Pancreas (tissue), 10 donors: ENCODE results near the gene KCNQ4. TPM values are rescaled to one million over a fixed set of nuclear protein-coding genes. Genes with fewer than 3 reads are reported as not detected.

Experiments used
- ATAC-seq, 4 donors: fragments of 200-7000 bp; cut with Tn5 transposase; one replicate each; pipeline versions ENCODE4 v1.8.0 to v1.9.1; 2020; ENCODE audit warnings: mild to moderate bottlenecking in 4 of 4, moderate library complexity in 4 of 4
- DNase-seq, 6 donors: peaks; one replicate each; pipeline ENCODE4 v3.0.0-alpha.2; 2020
- FAIRE-seq: peaks from 2 replicates; lab custom pipeline; 2012; peaks lifted over from hg19 to GRCh38; lab: Jason Lieb, UNC
- H3K27ac ChIP-seq, 4 donors: fragments of 200-600 bp; sonication (generic); 1 replicate in 3 of 4; 2 replicates in 1 of 4; pipeline versions ENCODE4 v1.5.0 to v1.8.0; 2020
- H3K27me3 ChIP-seq, 4 donors: fragments of 200-600 bp; one replicate each; pipeline ENCODE4 v1.8.0; 2021
- H3K36me3 ChIP-seq, 3 donors: fragments of 200-600 bp; sonication (generic) in 1 of 3; one replicate each; pipeline versions ENCODE4 v1.5.0 to v1.8.0; 2020 to 2021
- H3K4me1 ChIP-seq, 3 donors: fragments of 200-600 bp; one replicate each; pipeline ENCODE4 v1.8.0; 2021
- H3K4me3 ChIP-seq, 4 donors: fragments of 200-600 bp; sonication (generic) in 2 of 4; one replicate each; pipeline versions ENCODE4 v1.5.0 to v1.8.0; 2020 to 2021
- H3K9me3 ChIP-seq, 4 donors: fragments of 200-600 bp; one replicate each; pipeline ENCODE4 v1.8.0; 2021
- WGBS, 2 donors: extraction: QIAGEN DNeasy Blood & Tissue Kit; methylation state at CpG; one replicate each; pipeline ENCODE4 v1.1.7; 2013; 5-methylcytosine and 5-hydroxymethylcytosine counted together
- intact Hi-C, 3 donors: fragments of 100-400 bp; cut with DNase I; formaldehyde crosslinking; loops; one replicate each; pipeline versions ENCODE4 v1.11.1 to v1.14.2; 2022
- polyA plus RNA-seq, 2 donors: library from polyadenylated mRNA; stranded (reverse); fragments of 200-250 nt; gene quantifications; one replicate each; pipeline ENCODE4 v1.2.3, GENCODE V29; 2013
- total RNA-seq, 6 donors: library from RNA; stranded (reverse); fragmentation: NEBNext Ultra II Directional in 4 of 6; extraction: Animal tissue kit (Norgen Biotek cat#: 25700) in 4 of 6; gene quantifications; one replicate each; pipeline versions ENCODE4 v1.2.1 to v1.2.4, GENCODE V29; 2021 to 2023
- TF ChIP-seq, protein P1 (sequence below), 4 donors: fragments of 200-600 bp; sonication (generic) in 3 of 4; IDR thresholded peaks; one replicate each; pipeline versions ENCODE4 v1.5.0 to v1.8.0; 2021; ENCODE audit warnings: antibody characterized with exemption in 4 of 4
- donor health status: healthy with polysubstance abuse.
- donor health status: DM: no; HTN: no; CAD: no; lungs with moderate emphysema.
- donor health status: DM: no; HTN: no; CAD: no.
- donor health status: control.
- donor health status: control.
- donor health status: Bipolar disorder and iron deficiency.
- donor health status: DM: yes; HTN: yes; CAD: no.
- donor health status: DM: no; HTN: no; CAD: no.
- donor health status: DM: no; HTN: no; CAD: no.
- donor health status: DM: yes; HTN: yes; CAD: no.

KCNQ4 gene
- total and polyA plus RNA-seq, 8 donors = 0.35 to 6.5 (median 1.3) TPM

- H3K27me3 ChIP-seq = no peaks in the 10 kb centered on the region
- 82 to 89% methylated on average over 7 of the region's 7 CpGs for WGBS, 2 donors
- DNase-seq = no peak
- no peaks in the 10 kb centered on the region for H3K9me3 ChIP-seq
- FAIRE-seq = no peak
- H3K4me3 ChIP-seq = no peak overlapping the region
- TF ChIP-seq, protein P1, sequence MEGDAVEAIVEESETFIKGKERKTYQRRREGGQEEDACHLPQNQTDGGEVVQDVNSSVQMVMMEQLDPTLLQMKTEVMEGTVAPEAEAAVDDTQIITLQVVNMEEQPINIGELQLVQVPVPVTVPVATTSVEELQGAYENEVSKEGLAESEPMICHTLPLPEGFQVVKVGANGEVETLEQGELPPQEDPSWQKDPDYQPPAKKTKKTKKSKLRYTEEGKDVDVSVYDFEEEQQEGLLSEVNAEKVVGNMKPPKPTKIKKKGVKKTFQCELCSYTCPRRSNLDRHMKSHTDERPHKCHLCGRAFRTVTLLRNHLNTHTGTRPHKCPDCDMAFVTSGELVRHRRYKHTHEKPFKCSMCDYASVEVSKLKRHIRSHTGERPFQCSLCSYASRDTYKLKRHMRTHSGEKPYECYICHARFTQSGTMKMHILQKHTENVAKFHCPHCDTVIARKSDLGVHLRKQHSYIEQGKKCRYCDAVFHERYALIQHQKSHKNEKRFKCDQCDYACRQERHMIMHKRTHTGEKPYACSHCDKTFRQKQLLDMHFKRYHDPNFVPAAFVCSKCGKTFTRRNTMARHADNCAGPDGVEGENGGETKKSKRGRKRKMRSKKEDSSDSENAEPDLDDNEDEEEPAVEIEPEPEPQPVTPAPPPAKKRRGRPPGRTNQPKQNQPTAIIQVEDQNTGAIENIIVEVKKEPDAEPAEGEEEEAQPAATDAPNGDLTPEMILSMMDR (IDR thresholded peaks at IDR 0.05) = no peak
- ATAC-seq = no peak
- no peak overlapping the region for H3K27ac ChIP-seq
- H3K4me1 ChIP-seq = no peaks in the 10 kb centered on the region
- peaks cover 0 to 74% (median 14%) of the 10 kb centered on the region in 3 donors for H3K36me3 ChIP-seq
- intact Hi-C loops = no loop called here
Measured at GRCh38 chr1:40762144-40762923, 21.3 kb upstream of the KCNQ4 start.

GRCh38 chr1:40763742-40764532 is 19.6 kb upstream of the KCNQ4 start:
- Histone ChIP-seq H3K27me3 (no peaks in the 10 kb centered on the region), H3K4me1 (no peaks in the 10 kb centered on the region), H3K9me3 (no peaks in the 10 kb centered on the region), H3K4me3 (no peak overlapping the region), H3K27ac (no peak overlapping the region), H3K36me3 (peaks cover 0 to 69% (median 16%) of the 10 kb centered on the region in 3 donors)
- WGBS, 2 donors = 85 to 92% methylated on average over 9 of the region's 9 CpGs
- intact Hi-C loops = no loop called here
- TF ChIP-seq, protein P1 (IDR thresholded peaks at IDR 0.05) = no peak
- DNase-seq = no peak
- no peak for FAIRE-seq
- ATAC-seq = no peak

DNA sequence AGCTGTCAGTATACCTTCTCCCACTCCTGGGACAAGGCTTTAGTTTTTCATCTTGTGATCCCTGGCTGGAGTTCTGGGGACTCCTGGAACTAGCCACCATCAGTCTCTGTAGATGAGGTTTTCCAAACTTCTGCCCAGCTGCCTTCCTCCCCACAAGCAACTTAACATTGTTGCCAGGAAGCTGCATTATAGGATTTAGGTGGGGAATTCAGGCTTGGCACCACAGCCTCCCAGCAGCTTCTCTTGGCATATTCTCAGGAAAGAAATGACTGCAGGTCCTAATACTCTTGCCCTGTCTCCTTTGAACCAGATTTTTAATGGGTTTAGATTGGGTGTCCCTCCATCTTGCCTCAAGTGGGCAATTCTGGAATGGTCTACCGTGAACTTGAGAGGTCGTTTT is 18.6 kb upstream of the KCNQ4 start:
- no peaks in the 10 kb centered on the region for H3K9me3 ChIP-seq
- H3K36me3 ChIP-seq = peaks cover 0 to 70% (median 16%) of the 10 kb centered on the region in 3 donors
- intact Hi-C loops = no loop called here
- no peak overlapping the region for H3K4me3 ChIP-seq
- ATAC-seq (no peak), DNase-seq (no peak), FAIRE-seq (no peak)
- WGBS, 2 donors = 75 to 81% methylated on average over 2 of the region's 2 CpGs
- TF ChIP-seq, protein P1 (IDR thresholded peaks at IDR 0.05) = no peak
- no peaks in the 10 kb centered on the region for H3K4me1 ChIP-seq
- H3K27me3 ChIP-seq = no peaks in the 10 kb centered on the region
- no peak overlapping the region for H3K27ac ChIP-seq

DNA sequence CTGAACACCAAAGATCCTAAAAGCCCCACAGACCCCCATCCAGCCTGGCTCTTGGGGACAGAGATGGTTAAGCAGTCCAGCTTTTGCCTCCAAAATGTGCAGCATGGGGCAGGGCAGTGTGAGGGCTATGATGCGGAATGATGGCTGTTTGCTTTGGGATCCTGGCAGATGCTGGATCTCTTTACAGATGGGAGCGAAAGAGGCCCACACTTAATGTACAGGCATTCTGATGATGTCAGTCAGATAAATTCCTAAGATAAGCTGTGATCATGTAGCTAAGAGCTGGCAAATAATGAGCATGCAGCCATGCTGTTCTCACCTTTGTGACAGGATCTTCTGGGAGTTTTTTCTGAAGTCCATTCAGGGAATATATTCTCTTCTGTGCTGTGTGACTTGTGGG is 17.6 kb upstream of the KCNQ4 start:
- no peak overlapping the region for H3K4me3 ChIP-seq
- DNase-seq (no peak), ATAC-seq (no peak), FAIRE-seq (no peak)
- H3K36me3 ChIP-seq = peaks cover 0 to 67% (median 8%) of the 10 kb centered on the region in 3 donors
- H3K27me3 ChIP-seq = no peaks in the 10 kb centered on the region
- intact Hi-C loops = no loop called here
- TF ChIP-seq, protein P1 (IDR thresholded peaks at IDR 0.05) = no peak
- H3K27ac ChIP-seq = no peak overlapping the region
- no peaks in the 10 kb centered on the region for H3K9me3 ChIP-seq
- WGBS, 2 donors = 93 to 97% methylated on average over 2 of the region's 2 CpGs
- H3K4me1 ChIP-seq = no peaks in the 10 kb centered on the region
